Liver (tissue), 9 donors: Measurements from ENCODE around the gene MYO1B. TPM values are rescaled to one million over a fixed set of nuclear protein-coding genes. Genes with fewer than 3 reads are reported as not detected.

ENCODE experiments used
- DNase-seq: peaks from one replicate; pipeline ENCODE4 v3.0.0-alpha.2; 2017; ENCODE audit warnings: low spot score
- H3K27ac ChIP-seq, 2 donors: one replicate each; pipeline ENCODE4 v1.7.0; 2013; ENCODE audit warnings: inconsistent platforms in 2 of 2, low read length in 2 of 2, control low read depth in 1 of 2, low read depth in 1 of 2, mild to moderate bottlenecking in 1 of 2
- H3K27me3 ChIP-seq, 4 donors: one replicate each; pipeline versions ENCODE4 v1.6.1 to v1.7.0; 2013; ENCODE audit warnings: low read length in 3 of 4, inconsistent platforms in 1 of 4, mild to moderate bottlenecking in 1 of 4, moderate library complexity in 1 of 4; ENCODE audit not compliant: control insufficient read depth in 4 of 4, insufficient read depth in 4 of 4
- H3K36me3 ChIP-seq, 4 donors: one replicate each; pipeline versions ENCODE4 v1.6.1 to v1.7.0; 2013; ENCODE audit warnings: low read length in 3 of 4, mild to moderate bottlenecking in 3 of 4, low read depth in 1 of 4, moderate library complexity in 1 of 4; ENCODE audit not compliant: control insufficient read depth in 4 of 4, insufficient read depth in 3 of 4
- H3K4me1 ChIP-seq, 4 donors: one replicate each; pipeline versions ENCODE4 v1.6.1 to v1.7.0; 2013; ENCODE audit warnings: low read length in 3 of 4, mild to moderate bottlenecking in 3 of 4, moderate library complexity in 1 of 4; ENCODE audit not compliant: control insufficient read depth in 4 of 4, insufficient read depth in 4 of 4
- H3K4me3 ChIP-seq, 3 donors: one replicate each; pipeline versions ENCODE4 v1.6.1 to v1.7.0; 2013; ENCODE audit warnings: low read length in 3 of 3, control low read depth in 1 of 3, low read depth in 1 of 3, mild to moderate bottlenecking in 1 of 3
- H3K9ac ChIP-seq, 2 donors: one replicate each; pipeline ENCODE4 v1.7.0; 2013; ENCODE audit warnings: low read length in 2 of 2, mild to moderate bottlenecking in 2 of 2, moderate library complexity in 2 of 2, control low read depth in 1 of 2, low read depth in 1 of 2
- H3K9me3 ChIP-seq, 4 donors: one replicate each; pipeline versions ENCODE4 v1.6.1 to v1.7.0; 2013; ENCODE audit warnings: low read length in 3 of 4; ENCODE audit not compliant: control insufficient read depth in 4 of 4
- FOXA1 ChIP-seq: IDR thresholded peaks from 2 replicates; pipeline ENCODE4 v1.6.1; 2016; ENCODE audit warnings: antibody characterized with exemption
- FOXA2 ChIP-seq: IDR thresholded peaks from 2 replicates; pipeline ENCODE4 v1.6.1; 2016; ENCODE audit warnings: antibody characterized with exemption
- GABPA ChIP-seq, 2 donors: IDR thresholded peaks in 1 of 2; conservative IDR thresholded peaks in 1 of 2; 2 replicates each; pipeline ENCODE4 v1.6.1; 2016; ENCODE audit warnings: antibody characterized with exemption in 2 of 2, mild to moderate bottlenecking in 1 of 2, moderate library complexity in 1 of 2
- HNF4A ChIP-seq, 2 donors: conservative IDR thresholded peaks; 2 replicates each; pipeline ENCODE4 v1.6.1; 2016; ENCODE audit warnings: antibody characterized with exemption in 2 of 2, mild to moderate bottlenecking in 2 of 2
- HNF4G ChIP-seq: IDR thresholded peaks from 2 replicates; pipeline ENCODE4 v1.6.1; 2016; ENCODE audit warnings: antibody characterized with exemption
- JUND ChIP-seq, 2 donors: IDR thresholded peaks; 2 replicates each; pipeline ENCODE4 v1.6.1; 2016; ENCODE audit warnings: antibody characterized with exemption in 2 of 2
- NR2F2 ChIP-seq: IDR thresholded peaks from 2 replicates; pipeline ENCODE4 v1.6.1; 2016; ENCODE audit warnings: antibody characterized with exemption
- RAD21 ChIP-seq, 2 donors: IDR thresholded peaks; 2 replicates each; pipeline ENCODE4 v1.6.1; 2016; ENCODE audit warnings: antibody characterized with exemption in 2 of 2, mild to moderate bottlenecking in 2 of 2
- RXRA ChIP-seq, 2 donors: IDR thresholded peaks; 2 replicates each; pipeline ENCODE4 v1.6.1; 2017 to 2018; ENCODE audit warnings: antibody characterized with exemption in 2 of 2, mild to moderate bottlenecking in 1 of 2
- SP1 ChIP-seq: IDR thresholded peaks from 2 replicates; pipeline ENCODE4 v1.6.1; 2018; ENCODE audit warnings: antibody characterized with exemption, mild to moderate bottlenecking
- TAF1 ChIP-seq: conservative IDR thresholded peaks from 2 replicates; pipeline ENCODE4 v1.6.1; 2016; ENCODE audit warnings: antibody characterized with exemption, mild to moderate bottlenecking
- YY1 ChIP-seq: IDR thresholded peaks from 2 replicates; pipeline ENCODE4 v1.6.1; 2016; ENCODE audit warnings: antibody characterized with exemption, mild to moderate bottlenecking
- ZBTB33 ChIP-seq: IDR thresholded peaks from 2 replicates; pipeline ENCODE4 v1.6.1; 2016; ENCODE audit warnings: antibody characterized with exemption
- WGBS: extraction: QIAGEN DNeasy Blood & Tissue Kit; methylation state at CpG from one replicate; pipeline ENCODE4 v1.1.7; 2013; 5-methylcytosine and 5-hydroxymethylcytosine counted together
- polyA plus RNA-seq, 2 donors: library from polyadenylated mRNA; stranded (reverse) in 1 of 2; unstranded in 1 of 2; fragments of 200-250 nt in 1 of 2; fragments of >200 nt in 1 of 2; fragmentation: Nextera tagmentation in 1 of 2; extraction: Ambion mirVana in 1 of 2; gene quantifications; one replicate each; pipeline versions ENCODE4 v1.2.1 to v1.2.3, GENCODE V29; 2013 to 2015
- total RNA-seq, 2 donors: library from RNA; depleted of rRNA; stranded (reverse); fragments of >200 nt; gene quantifications; one replicate each; pipeline ENCODE4 v1.2.3, GENCODE V29; 2014
- TF ChIP-seq, protein P1 (sequence below): IDR thresholded peaks from 2 replicates; pipeline ENCODE4 v1.6.1; 2016; ENCODE audit warnings: antibody characterized with exemption
- TF ChIP-seq, protein P2 (sequence below): IDR thresholded peaks from 2 replicates; pipeline ENCODE4 v1.6.1; 2016; ENCODE audit warnings: antibody characterized with exemption
- TF ChIP-seq, protein P3 (sequence below): fragments of 150-350 bp; IDR thresholded peaks from 2 replicates; pipeline ENCODE4 v1.5.1; 2017; ENCODE audit warnings: improper control_type of control experiment, low read depth, low read length; ENCODE audit not compliant: missing input control
- TF ChIP-seq, protein P4 (sequence below): IDR thresholded peaks from 2 replicates; pipeline ENCODE4 v1.6.1; 2016; ENCODE audit warnings: antibody characterized with exemption, mild to moderate bottlenecking
- donor health status: healthy.
- donor health status: healthy.
- donor health status: healthy.
- donor health status: healthy.
- donor health status: healthy.

MYO1B gene
- total and polyA plus RNA-seq, 4 donors: 66.5 to 434 (median 117) TPM

DNA sequence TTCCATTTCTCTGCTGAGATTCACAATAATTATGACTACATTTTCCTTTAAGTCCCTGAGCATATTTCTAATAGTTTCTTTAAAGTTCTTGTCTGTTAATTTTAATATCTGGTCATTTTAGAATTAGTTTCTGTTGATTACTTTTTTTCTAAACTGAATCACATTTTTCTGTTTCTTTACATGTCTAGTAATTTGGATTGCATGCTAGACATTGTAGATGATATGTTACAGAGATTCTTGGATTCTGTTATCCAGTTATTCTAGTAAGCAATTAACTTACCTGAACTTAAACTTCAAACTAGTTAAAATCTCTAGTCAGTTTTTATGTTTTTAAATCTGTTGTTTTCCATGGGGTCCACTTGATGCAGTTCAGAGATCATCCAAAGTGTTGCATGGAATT, 214.0 kb downstream of the MYO1B start:
- Histone ChIP-seq H3K4me1 (no peaks in the 10 kb centered on the region), H3K27ac (no peak overlapping the region), H3K9ac (no peak overlapping the region), H3K36me3 (no peaks in the 10 kb centered on the region), H3K9me3 (peaks cover 0 to 2% (median 0%) of the 10 kb centered on the region in 4 donors), H3K27me3 (no peaks in the 10 kb centered on the region), H3K4me3 (no peak overlapping the region)
- no peak for DNase-seq
- TF ChIP-seq, protein P1, sequence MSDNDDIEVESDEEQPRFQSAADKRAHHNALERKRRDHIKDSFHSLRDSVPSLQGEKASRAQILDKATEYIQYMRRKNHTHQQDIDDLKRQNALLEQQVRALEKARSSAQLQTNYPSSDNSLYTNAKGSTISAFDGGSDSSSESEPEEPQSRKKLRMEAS: no peak
- no peak for TF ChIP-seq JUND (IDR thresholded peaks at IDR 0.05)
- TF ChIP-seq, protein P2, sequence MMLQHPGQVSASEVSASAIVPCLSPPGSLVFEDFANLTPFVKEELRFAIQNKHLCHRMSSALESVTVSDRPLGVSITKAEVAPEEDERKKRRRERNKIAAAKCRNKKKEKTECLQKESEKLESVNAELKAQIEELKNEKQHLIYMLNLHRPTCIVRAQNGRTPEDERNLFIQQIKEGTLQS: no peak
- no peak for TF ChIP-seq RXRA (IDR thresholded peaks at IDR 0.05)
- TF ChIP-seq RAD21 (IDR thresholded peaks at IDR 0.05): no peak
- no peak for TF ChIP-seq ZBTB33

DNA sequence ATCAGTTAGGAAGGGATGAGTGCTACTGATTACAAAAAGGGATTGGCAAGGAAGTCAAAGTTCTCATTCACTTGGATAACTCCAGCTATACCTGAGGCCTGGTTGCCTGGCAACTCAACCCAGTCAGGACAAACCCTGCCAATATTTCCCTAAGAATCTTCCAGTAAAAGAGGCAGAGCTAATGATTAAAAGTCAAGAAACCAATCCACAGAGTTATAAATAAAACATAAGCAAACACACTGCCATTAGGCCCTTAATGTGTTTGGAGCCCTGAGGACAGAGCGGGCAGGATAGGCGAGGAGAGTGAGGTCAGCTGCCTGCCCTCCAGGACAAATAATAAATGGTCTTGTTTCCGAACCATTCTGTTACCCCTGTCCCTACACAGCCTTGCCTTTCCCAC, 217.2 kb downstream of the MYO1B start:
- no peak for TF ChIP-seq FOXA1
- TF ChIP-seq TAF1: peak; percentile 31
- TF ChIP-seq JUND (IDR thresholded peaks at IDR 0.05): peak in 1 of 2 donors; percentile 24
- peak; percentile 54 for TF ChIP-seq SP1
- TF ChIP-seq RXRA (IDR thresholded peaks at IDR 0.05): peak in 1 of 2 donors; percentile 39
- TF ChIP-seq HNF4A (conservative IDR thresholded peaks at IDR 0.05): peak in 1 of 2 donors; percentile 51
- TF ChIP-seq RAD21 (IDR thresholded peaks at IDR 0.05): peak in 1 of 2 donors; percentile 15
- TF ChIP-seq GABPA (IDR thresholded peaks at IDR 0.05 in 1 of 2, conservative IDR thresholded peaks at IDR 0.05 in 1 of 2): no peak
- TF ChIP-seq HNF4G: no peak
- Histone ChIP-seq H3K27ac (no peak overlapping the region), H3K36me3 (no peaks in the 10 kb centered on the region), H3K4me1 (no peaks in the 10 kb centered on the region), H3K9me3 (peaks cover 0 to 2% (median 0%) of the 10 kb centered on the region in 4 donors), H3K4me3 (no peak overlapping the region), H3K9ac (no peak overlapping the region), H3K27me3 (no peaks in the 10 kb centered on the region)
- no peak for DNase-seq
- 93% methylated on average over 3 of the region's 3 CpGs for WGBS

DNA sequence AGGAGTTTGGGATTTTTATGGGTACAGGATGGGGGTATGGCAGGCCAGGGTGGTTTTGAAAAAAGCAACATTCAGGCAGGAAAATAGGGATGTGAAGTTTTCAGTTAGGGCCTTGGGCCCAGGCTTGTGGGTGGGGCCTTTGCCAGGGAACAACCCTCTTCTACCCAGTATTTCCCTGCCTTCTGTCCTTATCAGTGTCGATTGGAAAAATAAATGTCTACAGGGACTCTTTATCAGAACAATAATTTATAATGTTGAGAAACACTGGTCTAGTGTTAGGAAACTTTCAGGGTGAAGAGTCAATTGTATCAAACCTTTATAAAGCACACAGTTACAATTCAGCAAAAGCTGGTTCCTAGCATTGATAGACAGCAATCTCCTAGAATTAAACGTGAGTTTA, 218.6 kb downstream of the MYO1B start:
- DNase-seq: no peak
- H3K27ac ChIP-seq: no peak overlapping the region
- WGBS: 47% methylated on average over 2 of the region's 2 CpGs

More for the DNA sequence above, 218.6 kb downstream of the MYO1B start:
- Histone ChIP-seq H3K4me3 (no peak overlapping the region), H3K36me3 (no peaks in the 10 kb centered on the region), H3K9me3 (peaks cover 0 to 2% (median 0%) of the 10 kb centered on the region in 4 donors), H3K27me3 (no peaks in the 10 kb centered on the region), H3K4me1 (no peaks in the 10 kb centered on the region), H3K9ac (no peak overlapping the region)
- peak; percentile 20 for TF ChIP-seq NR2F2
- TF ChIP-seq, protein P3, sequence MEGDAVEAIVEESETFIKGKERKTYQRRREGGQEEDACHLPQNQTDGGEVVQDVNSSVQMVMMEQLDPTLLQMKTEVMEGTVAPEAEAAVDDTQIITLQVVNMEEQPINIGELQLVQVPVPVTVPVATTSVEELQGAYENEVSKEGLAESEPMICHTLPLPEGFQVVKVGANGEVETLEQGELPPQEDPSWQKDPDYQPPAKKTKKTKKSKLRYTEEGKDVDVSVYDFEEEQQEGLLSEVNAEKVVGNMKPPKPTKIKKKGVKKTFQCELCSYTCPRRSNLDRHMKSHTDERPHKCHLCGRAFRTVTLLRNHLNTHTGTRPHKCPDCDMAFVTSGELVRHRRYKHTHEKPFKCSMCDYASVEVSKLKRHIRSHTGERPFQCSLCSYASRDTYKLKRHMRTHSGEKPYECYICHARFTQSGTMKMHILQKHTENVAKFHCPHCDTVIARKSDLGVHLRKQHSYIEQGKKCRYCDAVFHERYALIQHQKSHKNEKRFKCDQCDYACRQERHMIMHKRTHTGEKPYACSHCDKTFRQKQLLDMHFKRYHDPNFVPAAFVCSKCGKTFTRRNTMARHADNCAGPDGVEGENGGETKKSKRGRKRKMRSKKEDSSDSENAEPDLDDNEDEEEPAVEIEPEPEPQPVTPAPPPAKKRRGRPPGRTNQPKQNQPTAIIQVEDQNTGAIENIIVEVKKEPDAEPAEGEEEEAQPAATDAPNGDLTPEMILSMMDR: no peak
- TF ChIP-seq TAF1: no peak
- TF ChIP-seq ZBTB33: no peak
- no peak for TF ChIP-seq FOXA2
- peak in 1 of 2 donors; percentile 19 for TF ChIP-seq RAD21 (IDR thresholded peaks at IDR 0.05)
- TF ChIP-seq SP1: peak; percentile 61
- TF ChIP-seq RXRA (IDR thresholded peaks at IDR 0.05): peak; percentile 32 to 43
- TF ChIP-seq HNF4G: no peak
- TF ChIP-seq, protein P4, sequence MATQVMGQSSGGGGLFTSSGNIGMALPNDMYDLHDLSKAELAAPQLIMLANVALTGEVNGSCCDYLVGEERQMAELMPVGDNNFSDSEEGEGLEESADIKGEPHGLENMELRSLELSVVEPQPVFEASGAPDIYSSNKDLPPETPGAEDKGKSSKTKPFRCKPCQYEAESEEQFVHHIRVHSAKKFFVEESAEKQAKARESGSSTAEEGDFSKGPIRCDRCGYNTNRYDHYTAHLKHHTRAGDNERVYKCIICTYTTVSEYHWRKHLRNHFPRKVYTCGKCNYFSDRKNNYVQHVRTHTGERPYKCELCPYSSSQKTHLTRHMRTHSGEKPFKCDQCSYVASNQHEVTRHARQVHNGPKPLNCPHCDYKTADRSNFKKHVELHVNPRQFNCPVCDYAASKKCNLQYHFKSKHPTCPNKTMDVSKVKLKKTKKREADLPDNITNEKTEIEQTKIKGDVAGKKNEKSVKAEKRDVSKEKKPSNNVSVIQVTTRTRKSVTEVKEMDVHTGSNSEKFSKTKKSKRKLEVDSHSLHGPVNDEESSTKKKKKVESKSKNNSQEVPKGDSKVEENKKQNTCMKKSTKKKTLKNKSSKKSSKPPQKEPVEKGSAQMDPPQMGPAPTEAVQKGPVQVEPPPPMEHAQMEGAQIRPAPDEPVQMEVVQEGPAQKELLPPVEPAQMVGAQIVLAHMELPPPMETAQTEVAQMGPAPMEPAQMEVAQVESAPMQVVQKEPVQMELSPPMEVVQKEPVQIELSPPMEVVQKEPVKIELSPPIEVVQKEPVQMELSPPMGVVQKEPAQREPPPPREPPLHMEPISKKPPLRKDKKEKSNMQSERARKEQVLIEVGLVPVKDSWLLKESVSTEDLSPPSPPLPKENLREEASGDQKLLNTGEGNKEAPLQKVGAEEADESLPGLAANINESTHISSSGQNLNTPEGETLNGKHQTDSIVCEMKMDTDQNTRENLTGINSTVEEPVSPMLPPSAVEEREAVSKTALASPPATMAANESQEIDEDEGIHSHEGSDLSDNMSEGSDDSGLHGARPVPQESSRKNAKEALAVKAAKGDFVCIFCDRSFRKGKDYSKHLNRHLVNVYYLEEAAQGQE: no peak
- TF ChIP-seq HNF4A (conservative IDR thresholded peaks at IDR 0.05): peak in 1 of 2 donors; percentile 17
- TF ChIP-seq YY1: no peak
- TF ChIP-seq, protein P1: no peak
- TF ChIP-seq GABPA (IDR thresholded peaks at IDR 0.05 in 1 of 2, conservative IDR thresholded peaks at IDR 0.05 in 1 of 2): no peak
